SK-N-SH (cell line): ENCODE results near the gene AP3S1. TPM values are rescaled to one million over a fixed set of nuclear protein-coding genes. Genes with fewer than 3 reads are reported as not detected.

Experiments
- CTCF ChIA-PET: fragments of 300-600, 350-600 bp; formaldehyde crosslinking; extraction: SDS; loops from one replicate; lab custom pipeline; 2021; lab: Yijun Ruan, JAX
- POLR2A ChIA-PET: fragments of 350-600 bp; sonication (Branson Sonifier 250); formaldehyde crosslinking; extraction: SDS; loops from one replicate; lab custom pipeline; 2020; ENCODE audit warnings: antibody characterized with exemption, inconsistent platforms; lab: Yijun Ruan, JAX
- DNase-seq: peaks from one replicate; pipeline ENCODE4 v3.0.0; 2012
- H2AFZ ChIP-seq: fragments of 200-600 bp; sonication (generic); 2 replicates; pipeline ENCODE4 v1.8.1; 2016; ENCODE audit warnings: antibody characterized with exemption, mild to moderate bottlenecking, low read depth
- H3F3A ChIP-seq: fragments of 200-600 bp; sonication (generic); replicated peaks from 2 replicates; pipeline ENCODE3; 2016; ENCODE audit warnings: antibody characterized with exemption, mild to moderate bottlenecking; ENCODE audit not compliant: insufficient read depth
- H3K27ac ChIP-seq, 2 experiments: fragments of 200-500 bp in 1 of 2; fragments of 200-600 bp in 1 of 2; sonication (Bioruptor generic) in 1 of 2; sonication (generic), shearing (Covaris generic) in 1 of 2; 2 replicates each; pipeline versions ENCODE4 v1.5.1 to v1.6.1; 2014 to 2016; ENCODE audit warnings: low read depth in 2 of 2, inconsistent platforms in 1 of 2, low read length in 1 of 2, mild to moderate bottlenecking in 1 of 2, mixed read lengths in 1 of 2
- H3K27me3 ChIP-seq: fragments of 200-600 bp; sonication (generic), shearing (Covaris generic); 2 replicates; pipeline ENCODE4 v1.6.1; 2016; ENCODE audit warnings: mixed run types; ENCODE audit not compliant: insufficient read depth
- H3K36me3 ChIP-seq, 2 experiments: fragments of 200-500 bp in 1 of 2; fragments of 200-600 bp in 1 of 2; sonication (Bioruptor generic) in 1 of 2; sonication (generic) in 1 of 2; replicated peaks in 1 of 2; 2 replicates each; pipeline versions ENCODE3 to v1.5.1; 2014 to 2016; ENCODE audit warnings: low read length in 1 of 2, mild to moderate bottlenecking in 1 of 2; ENCODE audit not compliant: insufficient read depth in 2 of 2, control insufficient read depth in 1 of 2
- H3K4me1 ChIP-seq, 2 experiments: fragments of 200-500 bp in 1 of 2; fragments of 200-600 bp in 1 of 2; sonication (Bioruptor generic) in 1 of 2; sonication (generic), shearing (Covaris generic) in 1 of 2; 2 replicates each; pipeline versions ENCODE4 v1.5.1 to v1.6.1; 2014 to 2016; ENCODE audit warnings: low read depth in 1 of 2, low read length in 1 of 2, mixed run types in 1 of 2; ENCODE audit not compliant: insufficient read depth in 2 of 2, control insufficient read depth in 1 of 2
- H3K4me2 ChIP-seq: fragments of 200-600 bp; sonication (generic), shearing (Covaris generic); 2 replicates; pipeline ENCODE4 v1.6.1; 2017; ENCODE audit warnings: mixed run types
- H3K4me3 ChIP-seq, 2 experiments: fragments of 200-500 bp in 1 of 2; fragments of 200-600 bp in 1 of 2; sonication (Bioruptor generic) in 1 of 2; sonication (generic), shearing (Covaris generic) in 1 of 2; 2 replicates each; pipeline versions ENCODE4 v1.5.1 to v1.8.1; 2014 to 2016; ENCODE audit warnings: low read depth in 2 of 2, inconsistent platforms in 1 of 2, low read length in 1 of 2, mild to moderate bottlenecking in 1 of 2, mixed read lengths in 1 of 2, moderate library complexity in 1 of 2
- H3K79me2 ChIP-seq: fragments of 200-600 bp; sonication (generic); 2 replicates; pipeline ENCODE4 v1.8.1; 2017; ENCODE audit warnings: mild to moderate bottlenecking; ENCODE audit not compliant: insufficient read depth
- H3K9ac ChIP-seq: fragments of 200-600 bp; sonication (generic); 2 replicates; pipeline ENCODE4 v1.6.1; 2017; ENCODE audit warnings: mixed run types
- H3K9me2 ChIP-seq: fragments of 200-600 bp; sonication (generic); 2 replicates; pipeline ENCODE4 v1.6.1; 2017; ENCODE audit warnings: mixed run types
- H3K9me3 ChIP-seq: fragments of 200-600 bp; sonication (generic); 2 replicates; pipeline ENCODE4 v1.6.1; 2017; ENCODE audit warnings: mixed run types, mild to moderate bottlenecking, moderate library complexity
- H4K20me1 ChIP-seq: fragments of 200-600 bp; sonication (generic); 2 replicates; pipeline ENCODE4 v1.6.1; 2017; ENCODE audit warnings: mild to moderate bottlenecking, mixed run types; ENCODE audit not compliant: insufficient read depth
- ELF1 ChIP-seq: IDR thresholded peaks from 2 replicates; pipeline ENCODE4 v1.4.0; 2012
- EP300 ChIP-seq, 2 experiments: IDR thresholded peaks; 2 replicates each; pipeline versions ENCODE4 v1.4.0 to v1.6.1; 2012; ENCODE audit warnings: borderline replicate concordance in 1 of 2, low read depth in 1 of 2, low read length in 1 of 2
- FOSL2 ChIP-seq: IDR thresholded peaks from 2 replicates; pipeline ENCODE4 v1.4.0; 2012; ENCODE audit warnings: low read depth, mild to moderate bottlenecking, moderate library complexity, borderline replicate concordance
- FOXM1 ChIP-seq: IDR thresholded peaks from 2 replicates; pipeline ENCODE4 v1.4.0; 2012; ENCODE audit warnings: low read depth, mild to moderate bottlenecking
- GATA2 ChIP-seq: sonication (generic); formaldehyde crosslinking; IDR thresholded peaks from 2 replicates; pipeline ENCODE4 v1.5.0; 2020; ENCODE audit warnings: mild to moderate bottlenecking, missing genetic modification reagents
- MAX ChIP-seq: IDR thresholded peaks from 2 replicates; pipeline ENCODE4 v1.4.0; 2012; ENCODE audit warnings: low read depth
- MEF2A ChIP-seq: IDR thresholded peaks from 2 replicates; pipeline ENCODE4 v1.4.0; 2012; ENCODE audit warnings: low read depth, borderline replicate concordance
- NFIC ChIP-seq: IDR thresholded peaks from 2 replicates; pipeline ENCODE4 v1.4.0; 2012; ENCODE audit warnings: borderline replicate concordance
- POLR2AphosphoS5 ChIP-seq: IDR thresholded peaks from 2 replicates; pipeline ENCODE4 v1.6.1; 2012; ENCODE audit warnings: low read depth, low read length
- RAD21 ChIP-seq: IDR thresholded peaks from 2 replicates; pipeline ENCODE4 v1.6.1; 2012; ENCODE audit warnings: mild to moderate bottlenecking, low read length
- RCOR1 ChIP-seq: fragments of 150-350 bp; IDR thresholded peaks from 2 replicates; pipeline ENCODE4 v1.6.1; 2017; ENCODE audit warnings: antibody characterized with exemption, low read length
- REST ChIP-seq: IDR thresholded peaks from 2 replicates; pipeline ENCODE4 v1.6.1; 2012; ENCODE audit warnings: mild to moderate bottlenecking, low read depth, low read length, moderate library complexity
- SIN3A ChIP-seq: IDR thresholded peaks from 2 replicates; pipeline ENCODE4 v1.6.1; 2012; ENCODE audit warnings: low read depth, mild to moderate bottlenecking, low read length, moderate library complexity, borderline replicate concordance
- TAF1 ChIP-seq: IDR thresholded peaks from 2 replicates; pipeline ENCODE4 v1.6.1; 2012; ENCODE audit warnings: low read depth, mild to moderate bottlenecking, low read length, moderate library complexity, borderline replicate concordance
- TCF12 ChIP-seq: IDR thresholded peaks from 2 replicates; pipeline ENCODE4 v1.4.0; 2012
- TEAD4 ChIP-seq: IDR thresholded peaks from 2 replicates; pipeline ENCODE4 v1.4.0; 2012; ENCODE audit warnings: mild to moderate bottlenecking, borderline replicate concordance; ENCODE audit not compliant: insufficient read depth
- ZBTB33 ChIP-seq: IDR thresholded peaks from 2 replicates; pipeline ENCODE4 v1.4.0; 2012; ENCODE audit warnings: low read depth, borderline replicate concordance
- WGBS: methylation state at CpG from one replicate; pipeline ENCODE4 v1.1.6; 2017; ENCODE audit warnings: low lambda C conversion rate; 5-methylcytosine and 5-hydroxymethylcytosine counted together
- polyA plus RNA-seq, 3 experiments: library from polyadenylated mRNA; depleted of rRNA; stranded (reverse); fragments of >200 nt; gene quantifications; 2 replicates each; pipeline ENCODE4 v1.2.3, GENCODE V29; 2012

AP3S1 gene
- polyA plus RNA-seq, 1 of the 3 experiments (the other 2 are of a cell fraction): 21.6 TPM

DNA sequence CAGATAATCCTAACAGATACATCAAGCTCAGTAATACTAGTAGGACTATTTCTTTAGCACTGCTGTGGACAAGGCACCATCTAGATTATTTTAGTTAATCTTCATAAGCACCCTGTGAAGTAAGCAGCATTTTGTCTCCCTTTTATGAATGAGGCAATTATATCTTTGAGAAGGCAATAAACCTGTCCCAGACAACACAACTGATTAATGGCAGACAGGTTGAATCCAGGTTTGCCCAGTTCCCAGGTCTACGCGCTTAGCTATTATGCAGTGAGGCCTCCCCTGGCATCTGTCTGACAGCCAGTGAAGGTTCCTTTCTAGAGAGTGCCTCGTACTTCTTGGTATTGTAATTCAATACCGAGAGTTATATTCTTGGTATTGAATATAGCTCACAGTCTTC lies 110.9 kb downstream of the AP3S1 start:
- ChIA-PET POLR2A (interaction anchor here (0.6 kb wide), 1 partner anchor 152 kb away, joined by 4 read pairs; no protein-coding TSS in a partner anchor), CTCF (interaction anchor here (1.6 kb wide), 1 partner anchor 12 kb away, joined by 5 read pairs; no protein-coding TSS in a partner anchor)
- Histone ChIP-seq H3K27ac (no peak overlapping the region), H2AFZ (no peak overlapping the region), H3K9me3 (no peaks in the 10 kb centered on the region), H3K9me2 (no peaks in the 10 kb centered on the region), H3K4me1 (no peaks in the 10 kb centered on the region), H3K4me2 (no peak overlapping the region), H3K36me3 (no peaks in the 10 kb centered on the region), H4K20me1 (no peaks in the 10 kb centered on the region), H3K9ac (no peak overlapping the region), H3F3A (no peaks in the 10 kb centered on the region), H3K4me3 (no peak overlapping the region), H3K79me2 (no peaks in the 10 kb centered on the region), H3K27me3 (no peaks in the 10 kb centered on the region; the same call in 1 of the 2 replicates)
- TF ChIP-seq TAF1: no peak
- no peak for TF ChIP-seq FOSL2
- TF ChIP-seq FOXM1: no peak
- no peak for TF ChIP-seq POLR2AphosphoS5
- TF ChIP-seq RAD21: no peak
- no peak for TF ChIP-seq ZBTB33
- no peak for TF ChIP-seq SIN3A
- no peak for TF ChIP-seq RCOR1
- no peak for TF ChIP-seq TEAD4
- TF ChIP-seq EP300 (IDR thresholded peaks at IDR 0.05; ENCODE audit: borderline replicate concordance in 1 of 2, low read depth in 1 of 2, low read length in 1 of 2): no peak
- TF ChIP-seq ELF1: no peak
- no peak for TF ChIP-seq TCF12
- 48% methylated on average over 4 of the region's 4 CpGs for WGBS
- no peak for DNase-seq

- no peaks in the 10 kb centered on the region; the same call in 1 of the 2 replicates for H3K27me3 ChIP-seq
- no peak overlapping the region for H3K4me3 ChIP-seq
- no peak overlapping the region for H3K27ac ChIP-seq
- no peaks in the 10 kb centered on the region for H3K9me2 ChIP-seq
- H3F3A ChIP-seq: no peaks in the 10 kb centered on the region
- no peak overlapping the region for H3K4me2 ChIP-seq
- POLR2A ChIA-PET: no interaction called here
- no peaks in the 10 kb centered on the region for H3K4me1 ChIP-seq
- TF ChIP-seq TAF1: no peak
- no peak for TF ChIP-seq MAX
- TF ChIP-seq NFIC: no peak
- TF ChIP-seq REST: no peak
- TF ChIP-seq RCOR1: no peak
- TF ChIP-seq MEF2A: no peak
- TF ChIP-seq ZBTB33: no peak
- TF ChIP-seq FOSL2: no peak
- TF ChIP-seq ELF1: no peak
- TF ChIP-seq GATA2 (CRISPR knock-in tag): no peak
- no peak for TF ChIP-seq SIN3A
- no peak for TF ChIP-seq TEAD4
- no peak overlapping the region for H2AFZ ChIP-seq
- no peaks in the 10 kb centered on the region for H3K79me2 ChIP-seq
- H3K36me3 ChIP-seq: no peaks in the 10 kb centered on the region
- no peak for DNase-seq
- no peaks in the 10 kb centered on the region for H4K20me1 ChIP-seq
- no peak overlapping the region for H3K9ac ChIP-seq
- CTCF ChIA-PET: interaction anchor here (1.5 kb wide), 1 partner anchor 113 kb away, joined by 4 read pairs; no protein-coding TSS in a partner anchor
- no peaks in the 10 kb centered on the region for H3K9me3 ChIP-seq
Measured at GRCh38 chr5:115954144-115954543, 112.4 kb downstream of the AP3S1 start.
